Peyer's patch (tissue), 4 donors: ENCODE measurements around the gene STRN. TPM values are rescaled to one million over a fixed set of nuclear protein-coding genes. Genes with fewer than 3 reads are reported as not detected.
"Not testable (repeated sequence)": the region's sequence is repeated elsewhere in the genome, so short reads cannot be mapped to it uniquely, and the experiment has no call there.

ENCODE experiments used
- DNase-seq, 3 donors: peaks; one replicate each; pipeline ENCODE4 v3.0.0-alpha.2; 2017 to 2019
- H3K27ac ChIP-seq, 4 donors: fragments of 200-600 bp; sonication (generic); one replicate each; pipeline ENCODE4 v1.5.1; 2016 to 2019
- H3K27me3 ChIP-seq, 2 donors: fragments of 200-600 bp; sonication (generic); one replicate each; pipeline ENCODE4 v1.5.1; 2019
- H3K36me3 ChIP-seq, 3 donors: fragments of 200-600 bp; sonication (generic); one replicate each; pipeline ENCODE4 v1.5.1; 2016 to 2019
- H3K4me1 ChIP-seq, 4 donors: fragments of 200-600 bp; sonication (generic); one replicate each; pipeline ENCODE4 v1.5.1; 2016 to 2019
- H3K4me3 ChIP-seq, 4 donors: fragments of 200-600 bp; sonication (generic); 1 replicate in 3 of 4; 2 replicates in 1 of 4; pipeline ENCODE4 v1.5.1; 2016 to 2019; ENCODE audit warnings: mild to moderate bottlenecking in 1 of 4
- H3K9me3 ChIP-seq, 4 donors: fragments of 200-600 bp; sonication (generic); one replicate each; pipeline ENCODE4 v1.5.1; 2016 to 2019; ENCODE audit warnings: mild to moderate bottlenecking in 1 of 4
- POLR2A ChIP-seq, 2 donors: fragments of 450-650 bp; IDR thresholded peaks; one replicate each; pipeline ENCODE4 v1.5.1; 2017; ENCODE audit warnings: antibody characterized with exemption in 2 of 2, mild to moderate bottlenecking in 2 of 2, moderate library complexity in 2 of 2
- total RNA-seq, 4 donors: library from RNA; depleted of rRNA; stranded (reverse); fragments of >200 nt; gene quantifications; one replicate each; pipeline ENCODE4 v1.1.0, GENCODE V29; 2016
- TF ChIP-seq, protein P1 (sequence below), 6 experiments: fragments of 450-650 bp in 4 of 6; fragments of 200-600 bp in 2 of 6; sonication (generic) in 1 of 6; IDR thresholded peaks; one replicate each; pipeline ENCODE4 v1.5.1; 2017 to 2019; ENCODE audit warnings: antibody characterized with exemption in 6 of 6, mild to moderate bottlenecking in 3 of 6, moderate library complexity in 1 of 6

The STRN gene
- total RNA-seq, 4 donors from 2014 or later, result 15.7 to 26.1 (median 24.0) TPM

DNA sequence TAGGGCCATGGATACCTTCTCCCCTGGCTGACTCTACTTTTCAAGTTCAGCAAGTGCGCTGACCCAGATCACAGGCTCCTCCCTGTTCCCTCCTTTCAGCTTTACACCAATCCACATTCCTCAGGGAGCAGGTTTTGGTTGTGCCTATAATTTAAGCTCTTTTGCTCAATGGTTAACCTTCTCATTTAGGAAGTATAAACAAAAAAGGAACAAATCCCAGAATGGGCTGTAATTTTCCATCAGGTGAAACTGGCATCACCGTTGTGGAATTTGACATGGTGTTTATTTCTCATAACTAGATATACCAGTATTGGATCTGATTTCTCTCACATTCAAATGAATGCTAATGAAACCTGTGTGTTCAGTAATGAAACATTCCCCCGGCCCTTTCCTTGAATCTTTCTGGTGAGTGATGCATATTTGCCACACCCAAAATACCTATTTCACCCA lies 13.6 kb downstream of the STRN start:
- H3K27ac ChIP-seq, result no peak overlapping the region
- no peak overlapping the region for H3K4me3 ChIP-seq
- no peaks in the 10 kb centered on the region for H3K36me3 ChIP-seq
- TF ChIP-seq POLR2A (IDR thresholded peaks at IDR 0.05), result no peak
- TF ChIP-seq, protein P1, sequence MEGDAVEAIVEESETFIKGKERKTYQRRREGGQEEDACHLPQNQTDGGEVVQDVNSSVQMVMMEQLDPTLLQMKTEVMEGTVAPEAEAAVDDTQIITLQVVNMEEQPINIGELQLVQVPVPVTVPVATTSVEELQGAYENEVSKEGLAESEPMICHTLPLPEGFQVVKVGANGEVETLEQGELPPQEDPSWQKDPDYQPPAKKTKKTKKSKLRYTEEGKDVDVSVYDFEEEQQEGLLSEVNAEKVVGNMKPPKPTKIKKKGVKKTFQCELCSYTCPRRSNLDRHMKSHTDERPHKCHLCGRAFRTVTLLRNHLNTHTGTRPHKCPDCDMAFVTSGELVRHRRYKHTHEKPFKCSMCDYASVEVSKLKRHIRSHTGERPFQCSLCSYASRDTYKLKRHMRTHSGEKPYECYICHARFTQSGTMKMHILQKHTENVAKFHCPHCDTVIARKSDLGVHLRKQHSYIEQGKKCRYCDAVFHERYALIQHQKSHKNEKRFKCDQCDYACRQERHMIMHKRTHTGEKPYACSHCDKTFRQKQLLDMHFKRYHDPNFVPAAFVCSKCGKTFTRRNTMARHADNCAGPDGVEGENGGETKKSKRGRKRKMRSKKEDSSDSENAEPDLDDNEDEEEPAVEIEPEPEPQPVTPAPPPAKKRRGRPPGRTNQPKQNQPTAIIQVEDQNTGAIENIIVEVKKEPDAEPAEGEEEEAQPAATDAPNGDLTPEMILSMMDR (IDR thresholded peaks at IDR 0.05), result no peak
- no peaks in the 10 kb centered on the region for H3K27me3 ChIP-seq
- H3K4me1 ChIP-seq, result no peaks in the 10 kb centered on the region
- no peak for DNase-seq
- H3K9me3 ChIP-seq, result no peaks in the 10 kb centered on the region

DNA sequence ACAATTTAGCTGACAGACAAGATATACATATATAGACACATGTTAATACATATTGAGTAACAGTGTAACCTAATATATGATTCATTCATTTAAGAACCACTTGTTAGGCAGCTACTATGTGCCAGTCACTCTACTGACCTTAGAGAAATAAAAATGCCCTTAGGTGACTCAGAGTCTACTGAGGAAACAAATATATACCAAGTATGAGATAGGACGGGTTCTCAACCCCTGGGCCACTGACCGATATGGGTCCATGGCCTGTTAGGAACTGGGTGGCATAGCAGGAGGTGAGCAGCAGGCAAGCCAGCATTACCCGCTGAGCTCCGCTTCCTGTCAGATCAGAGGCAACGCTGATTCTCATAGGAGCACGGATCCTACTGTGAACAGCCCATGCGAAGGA lies 14.8 kb downstream of the STRN start:
- Histone ChIP-seq H3K9me3 (no peaks in the 10 kb centered on the region), H3K36me3 (no peaks in the 10 kb centered on the region), H3K27ac (no peak overlapping the region), H3K4me1 (no peaks in the 10 kb centered on the region), H3K27me3 (no peaks in the 10 kb centered on the region), H3K4me3 (no peak overlapping the region)
- TF ChIP-seq POLR2A (IDR thresholded peaks at IDR 0.05), result no peak
- DNase-seq, result no peak

DNA sequence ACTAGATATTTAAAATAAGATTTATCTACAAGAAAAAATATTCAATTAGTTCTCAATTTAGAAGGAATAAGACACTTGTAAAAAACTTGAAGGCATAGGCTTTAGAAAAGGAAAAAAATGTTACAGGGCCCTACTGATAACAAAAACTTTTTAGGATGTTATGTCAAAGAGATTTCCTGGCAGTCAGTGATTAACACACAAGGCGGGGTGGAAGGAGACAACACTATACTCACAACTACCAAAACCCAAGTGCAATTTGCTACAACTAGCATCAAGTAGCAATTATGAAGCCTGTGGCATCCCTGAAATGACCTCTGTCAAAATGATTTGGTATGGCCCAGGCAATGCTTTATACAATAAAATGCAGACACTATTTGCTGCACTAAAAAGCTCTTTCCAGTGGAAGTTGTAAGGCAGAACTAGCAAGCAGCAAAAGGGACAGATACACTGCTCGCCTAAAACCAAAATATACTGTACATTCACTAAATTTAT lies 15.3 kb downstream of the STRN start:
- Histone ChIP-seq H3K27ac (no peak overlapping the region), H3K27me3 (no peaks in the 10 kb centered on the region)
- TF ChIP-seq, protein P1 (IDR thresholded peaks at IDR 0.05), result no peak
- no peak for TF ChIP-seq POLR2A (IDR thresholded peaks at IDR 0.05)

DNA sequence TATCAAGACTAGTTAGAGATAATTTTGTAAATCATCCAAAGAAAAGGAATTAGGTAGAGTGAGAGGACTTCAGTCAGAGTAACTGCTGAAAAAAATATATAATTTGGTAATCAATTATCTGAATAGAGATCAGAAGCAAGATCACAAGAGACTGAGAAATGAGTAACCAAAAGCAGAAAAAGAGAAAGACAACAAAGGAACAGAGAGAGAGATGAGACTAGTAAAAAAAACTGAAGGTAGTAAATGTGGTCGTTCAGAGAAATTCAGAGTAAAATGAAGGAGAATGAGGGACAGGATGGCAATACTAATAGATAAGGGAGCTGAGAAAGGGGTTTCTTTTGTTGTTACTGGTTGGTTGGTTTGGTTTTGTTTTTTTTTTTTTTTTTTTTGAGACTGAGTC lies 16.5 kb downstream of the STRN start:
- H3K27ac ChIP-seq, result no peak overlapping the region

More for the DNA sequence above, 15.3 kb downstream of the STRN start:
- H3K4me1 ChIP-seq, result no peaks in the 10 kb centered on the region
- DNase-seq, result no peak
- no peaks in the 10 kb centered on the region for H3K9me3 ChIP-seq
- no peak overlapping the region for H3K4me3 ChIP-seq
- H3K36me3 ChIP-seq, result no peaks in the 10 kb centered on the region

DNA sequence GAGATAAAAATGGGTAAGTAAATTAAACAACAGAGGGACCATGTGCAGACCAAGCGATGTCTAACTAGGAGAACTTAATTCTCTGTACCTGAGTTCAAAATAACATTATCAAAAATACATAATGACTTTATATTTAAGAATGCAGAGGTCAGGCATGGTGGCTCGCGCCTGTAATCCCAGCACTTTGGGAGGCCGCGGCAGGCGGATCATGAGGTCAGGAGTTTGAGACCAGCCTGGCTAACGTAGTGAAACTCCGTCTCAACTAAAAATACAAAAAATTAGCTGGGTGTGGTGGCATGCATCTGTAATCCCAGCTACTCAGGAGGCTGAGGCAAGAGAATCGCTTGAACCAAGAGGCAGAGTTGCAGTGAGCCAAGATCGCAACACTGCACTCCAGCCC lies 21.1 kb downstream of the STRN start:
- H3K9me3 ChIP-seq, DNase-seq, H3K36me3 ChIP-seq, H3K27me3 ChIP-seq, H3K27ac ChIP-seq, H3K4me3 ChIP-seq, H3K4me1 ChIP-seq: not testable (repeated sequence)

More for the DNA sequence above, 16.5 kb downstream of the STRN start:
- TF ChIP-seq POLR2A (IDR thresholded peaks at IDR 0.05), result no peak
- TF ChIP-seq, protein P1 (IDR thresholded peaks at IDR 0.05), result no peak
- H3K4me1 ChIP-seq, result no peaks in the 10 kb centered on the region
- no peaks in the 10 kb centered on the region for H3K36me3 ChIP-seq
- H3K27me3 ChIP-seq, result no peaks in the 10 kb centered on the region
- no peak overlapping the region for H3K4me3 ChIP-seq
- H3K9me3 ChIP-seq, result no peaks in the 10 kb centered on the region
- no peak for DNase-seq

DNA sequence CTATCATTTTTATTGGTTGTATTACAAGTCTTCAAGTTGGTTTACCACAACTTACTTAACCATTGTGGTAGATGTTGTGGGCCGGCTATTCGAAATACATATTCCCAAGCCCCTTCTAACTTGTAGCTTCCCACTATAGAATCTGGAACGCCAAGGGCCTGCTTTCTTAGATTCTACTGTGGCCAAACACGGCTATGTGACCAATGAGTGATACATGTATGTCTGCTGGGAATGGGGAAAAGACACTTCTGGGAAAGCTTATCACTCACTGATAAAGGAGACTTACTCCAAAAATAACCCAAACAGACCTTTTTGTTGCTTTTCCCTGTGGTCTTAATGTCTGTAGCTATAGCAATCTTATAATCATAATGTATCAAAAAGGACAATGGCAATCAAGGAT lies 24.5 kb downstream of the STRN start:
- H3K27ac ChIP-seq, result no peak overlapping the region
- peaks cover 0 to 5% (median 0%) of the 10 kb centered on the region in 3 donors for H3K36me3 ChIP-seq
- H3K9me3 ChIP-seq, result no peaks in the 10 kb centered on the region
- DNase-seq, result no peak
- no peaks in the 10 kb centered on the region for H3K27me3 ChIP-seq
- H3K4me1 ChIP-seq, result no peaks in the 10 kb centered on the region
- no peak for TF ChIP-seq POLR2A (IDR thresholded peaks at IDR 0.05)
- TF ChIP-seq, protein P1 (IDR thresholded peaks at IDR 0.05), result no peak
- H3K4me3 ChIP-seq, result no peak overlapping the region

DNA sequence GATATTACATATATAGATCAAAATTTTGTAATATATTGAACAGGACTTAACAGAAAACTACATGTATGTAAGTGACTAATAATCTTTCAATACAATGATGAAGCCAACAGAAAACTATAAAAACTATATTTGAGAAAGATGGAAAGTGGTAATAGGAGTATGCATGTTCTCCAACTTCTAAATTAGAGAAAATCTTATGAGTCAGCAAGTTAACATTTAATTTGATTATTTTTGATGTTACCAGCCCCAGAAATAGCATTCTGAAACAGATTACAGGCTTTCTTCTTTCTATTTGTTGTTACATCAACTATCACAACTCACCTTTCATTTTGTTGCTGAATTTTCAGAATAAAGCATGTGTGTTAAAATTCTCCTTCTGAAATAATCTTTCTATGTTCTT lies 29.8 kb downstream of the STRN start:
- H3K4me3 ChIP-seq, DNase-seq, H3K4me1 ChIP-seq, H3K9me3 ChIP-seq, H3K27me3 ChIP-seq, H3K36me3 ChIP-seq, H3K27ac ChIP-seq: not testable (repeated sequence)

DNA sequence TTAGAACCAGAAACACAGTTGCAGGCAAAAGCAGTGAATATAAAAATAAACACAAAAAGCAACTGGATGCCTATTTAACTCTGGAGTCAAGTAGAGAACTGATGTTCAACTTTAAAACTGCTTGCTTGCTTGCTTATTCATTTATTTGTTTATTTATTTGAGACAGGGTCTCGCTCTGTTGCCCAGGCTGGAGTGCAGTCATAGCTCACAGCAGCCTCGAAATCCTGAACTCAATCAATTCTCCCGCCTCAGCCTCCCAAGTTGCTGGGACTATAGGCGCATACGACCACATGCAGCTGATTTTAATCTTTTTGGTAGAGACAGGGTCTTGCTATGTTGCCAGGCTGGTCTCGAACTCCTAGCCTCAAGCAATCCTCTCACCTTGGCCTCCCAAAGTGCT lies 34.6 kb downstream of the STRN start:
- H3K4me3 ChIP-seq, H3K27me3 ChIP-seq, H3K27ac ChIP-seq, H3K36me3 ChIP-seq, DNase-seq, H3K9me3 ChIP-seq, H3K4me1 ChIP-seq: not testable (repeated sequence)

DNA sequence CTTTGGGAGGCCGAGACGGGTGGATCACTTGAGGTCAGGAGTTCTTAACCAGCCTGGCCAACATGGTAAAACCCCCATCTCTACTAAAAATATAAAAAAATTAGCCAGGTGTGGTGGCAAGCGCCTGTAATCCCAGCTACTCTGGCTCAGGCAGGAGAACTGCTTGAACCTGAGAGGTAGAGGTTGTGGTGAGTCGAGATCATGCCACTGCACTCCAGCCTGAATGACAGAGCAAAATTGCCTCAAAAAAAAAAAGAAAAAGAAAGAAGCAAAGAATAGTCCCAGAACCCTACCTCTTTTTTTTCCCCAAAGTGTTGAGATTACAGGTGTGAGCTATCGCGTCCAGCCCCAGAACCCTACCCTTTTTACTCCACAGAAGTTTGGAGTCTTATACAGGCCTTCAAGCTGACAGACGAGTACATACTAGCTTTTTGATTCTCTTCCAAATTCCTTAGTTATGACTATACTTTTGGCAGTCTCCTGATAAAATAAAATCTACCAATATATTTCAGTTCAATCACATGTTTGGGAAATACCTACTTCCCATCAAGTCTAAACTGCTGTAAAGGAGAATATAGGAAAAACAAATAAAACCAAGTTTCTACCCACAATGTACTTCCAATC lies 35.4 kb downstream of the STRN start:
- not testable (repeated sequence) for DNase-seq, H3K27ac ChIP-seq

DNA sequence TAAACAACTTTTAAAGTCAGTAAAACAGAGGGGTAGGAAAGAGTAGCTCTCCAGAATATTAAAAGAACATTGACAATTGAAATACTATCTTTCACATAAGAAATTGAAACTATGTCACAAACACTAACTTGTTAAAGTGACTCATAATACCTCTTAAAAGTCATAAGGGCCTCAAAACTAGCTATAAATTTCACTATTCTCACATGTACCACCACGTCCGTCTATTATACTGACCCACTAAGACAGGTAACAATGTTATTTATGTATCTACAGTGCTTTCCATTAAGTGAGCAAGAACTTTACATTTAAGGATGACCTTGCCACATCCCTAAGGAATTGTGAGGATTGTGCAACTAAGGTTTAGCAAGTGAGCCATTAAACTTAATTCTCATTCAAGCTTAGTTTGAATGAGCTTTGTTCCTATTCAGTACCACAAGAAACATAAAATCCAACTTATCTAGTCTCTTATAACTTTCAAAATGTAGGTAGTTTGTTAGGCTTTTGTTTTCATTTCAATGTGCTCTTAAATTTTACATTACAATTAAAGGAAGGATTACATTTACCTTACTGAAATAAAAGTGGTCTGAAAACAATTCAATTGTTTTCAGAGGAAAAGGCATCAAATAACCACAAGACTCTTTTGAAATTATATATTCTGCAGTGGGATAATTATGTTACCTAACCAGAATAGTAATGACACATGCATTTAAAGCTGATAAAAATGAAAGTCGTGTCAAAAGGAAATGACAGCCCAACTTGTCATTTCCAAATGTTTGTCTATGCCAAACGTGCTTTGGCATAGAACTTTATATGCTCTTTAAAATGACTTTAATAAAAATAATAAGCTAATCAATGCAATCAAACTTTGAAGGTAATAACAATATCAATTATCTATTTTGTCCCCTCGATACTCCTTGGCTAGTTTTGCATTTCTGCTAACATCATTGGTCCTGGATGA lies 39.9 kb downstream of the STRN start:
- H3K36me3 ChIP-seq, H3K4me3 ChIP-seq, H3K9me3 ChIP-seq, H3K27ac ChIP-seq, DNase-seq, H3K4me1 ChIP-seq, H3K27me3 ChIP-seq: not testable (repeated sequence)

More for the DNA sequence above, 35.4 kb downstream of the STRN start:
- not testable (repeated sequence) for H3K27me3 ChIP-seq, H3K36me3 ChIP-seq, H3K4me1 ChIP-seq, H3K9me3 ChIP-seq, H3K4me3 ChIP-seq
